AG04449 (cell line): ENCODE results near the gene KRTAP20-3.

Experiments used
- CTCF ChIA-PET: fragments of 350-600 bp; formaldehyde crosslinking; extraction: SDS; loops from one replicate; lab custom pipeline; 2021; ENCODE audit warnings: antibody characterized with exemption; lab: Yijun Ruan, JAX
- POLR2A ChIA-PET: fragments of 400-600, 350-600 bp; formaldehyde crosslinking; extraction: SDS; loops from one replicate; lab custom pipeline; 2020; ENCODE audit warnings: antibody characterized with exemption, inconsistent platforms; lab: Yijun Ruan, JAX
- DNase-seq: peaks from one replicate; pipeline ENCODE4 v3.0.0-alpha.2; 2010; ENCODE audit warnings: low read depth, low spot score
- H3K4me3 ChIP-seq: 2 replicates; pipeline ENCODE4 v1.5.1; 2011; ENCODE audit warnings: low read depth, mild to moderate bottlenecking, control low read depth, low read length
- TF ChIP-seq, protein P1 (sequence below): IDR thresholded peaks from one replicate; pipeline ENCODE4 v1.5.1; 2011; ENCODE audit warnings: mild to moderate bottlenecking, moderate library complexity, low read length, control low read depth, inconsistent platforms; ENCODE audit not compliant: insufficient read depth; ENCODE audit errors: missing control alignments

Gene KRTAP20-3

DNA sequence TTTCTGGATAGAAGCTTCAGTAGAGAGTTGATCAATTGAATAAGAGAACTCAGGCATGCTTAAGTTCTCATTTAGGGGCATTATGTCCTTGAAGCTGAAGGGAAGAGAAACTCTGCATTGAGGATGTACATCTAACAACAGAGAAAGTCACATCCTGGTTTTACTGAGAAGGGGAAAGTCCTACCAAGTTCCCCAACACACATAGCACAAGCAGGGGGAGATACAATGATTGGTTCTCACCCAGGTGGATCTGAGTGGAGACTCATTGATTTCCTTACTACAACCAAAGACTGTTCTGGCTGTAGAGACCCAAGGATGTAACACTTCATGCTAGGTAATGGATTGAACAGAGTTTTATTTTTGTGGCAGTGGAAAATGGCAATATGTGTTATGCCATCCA is 27.5 kb upstream of the KRTAP20-3 start:
- ChIA-PET CTCF (no interaction called here), POLR2A (no interaction called here)
- DNase-seq, result no peak
- no peak overlapping the region for H3K4me3 ChIP-seq
- TF ChIP-seq, protein P1, sequence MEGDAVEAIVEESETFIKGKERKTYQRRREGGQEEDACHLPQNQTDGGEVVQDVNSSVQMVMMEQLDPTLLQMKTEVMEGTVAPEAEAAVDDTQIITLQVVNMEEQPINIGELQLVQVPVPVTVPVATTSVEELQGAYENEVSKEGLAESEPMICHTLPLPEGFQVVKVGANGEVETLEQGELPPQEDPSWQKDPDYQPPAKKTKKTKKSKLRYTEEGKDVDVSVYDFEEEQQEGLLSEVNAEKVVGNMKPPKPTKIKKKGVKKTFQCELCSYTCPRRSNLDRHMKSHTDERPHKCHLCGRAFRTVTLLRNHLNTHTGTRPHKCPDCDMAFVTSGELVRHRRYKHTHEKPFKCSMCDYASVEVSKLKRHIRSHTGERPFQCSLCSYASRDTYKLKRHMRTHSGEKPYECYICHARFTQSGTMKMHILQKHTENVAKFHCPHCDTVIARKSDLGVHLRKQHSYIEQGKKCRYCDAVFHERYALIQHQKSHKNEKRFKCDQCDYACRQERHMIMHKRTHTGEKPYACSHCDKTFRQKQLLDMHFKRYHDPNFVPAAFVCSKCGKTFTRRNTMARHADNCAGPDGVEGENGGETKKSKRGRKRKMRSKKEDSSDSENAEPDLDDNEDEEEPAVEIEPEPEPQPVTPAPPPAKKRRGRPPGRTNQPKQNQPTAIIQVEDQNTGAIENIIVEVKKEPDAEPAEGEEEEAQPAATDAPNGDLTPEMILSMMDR, result no peak

DNA sequence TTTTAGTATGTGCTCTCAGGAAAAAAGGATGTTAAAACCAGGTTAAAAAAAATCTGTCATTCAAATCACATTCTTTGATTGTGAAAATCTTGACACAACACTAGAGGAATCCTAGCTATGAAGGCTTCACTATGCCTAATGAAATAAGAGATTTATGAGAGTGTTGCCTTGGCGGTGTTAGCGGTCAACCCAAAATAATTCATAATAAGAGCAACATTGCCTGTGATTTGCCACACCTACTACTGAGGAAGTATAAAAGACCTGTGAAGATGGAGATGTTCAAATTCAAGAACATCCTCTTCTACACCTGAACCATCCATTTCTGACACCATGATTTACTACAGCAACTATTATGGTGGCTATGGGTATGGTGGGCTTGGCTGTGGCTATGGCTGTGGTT is 26.5 kb upstream of the KRTAP20-3 start, which contains the start of gene KRTAP20-1:
TSS of gene KRTAP20-1 (plus strand) at position 301 of the 400 bp plus-strand sequence. CDS start at position 331, 30 bp downstream.
- DNase-seq, result no peak
- H3K4me3 ChIP-seq, result no peak within 1 kb of the TSS
- ChIA-PET CTCF (no interaction called here), POLR2A (no interaction called here)
- TF ChIP-seq, protein P1, result no peak

DNA sequence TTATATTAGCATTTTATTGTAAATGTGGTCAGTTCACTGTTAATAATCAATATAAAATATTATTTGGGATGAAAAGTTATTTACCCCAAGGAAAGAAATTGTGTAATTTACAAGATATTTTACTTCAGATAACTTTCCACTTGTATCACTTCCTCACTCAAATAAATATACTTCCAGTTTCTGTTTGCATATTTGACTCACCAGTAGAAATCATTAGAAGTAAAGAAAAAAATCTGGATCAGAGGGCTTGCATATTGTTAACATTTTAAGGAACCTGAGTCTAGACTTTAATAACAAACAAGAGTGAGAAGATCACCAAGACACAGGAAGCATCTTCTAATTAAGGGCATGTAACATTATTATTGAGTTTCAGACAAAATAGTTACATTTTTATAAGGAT is 22.6 kb upstream of the KRTAP20-3 start:
- TF ChIP-seq, protein P1, result no peak
- no peak for DNase-seq
- ChIA-PET CTCF (no interaction called here), POLR2A (no interaction called here)
- no peak overlapping the region for H3K4me3 ChIP-seq

DNA sequence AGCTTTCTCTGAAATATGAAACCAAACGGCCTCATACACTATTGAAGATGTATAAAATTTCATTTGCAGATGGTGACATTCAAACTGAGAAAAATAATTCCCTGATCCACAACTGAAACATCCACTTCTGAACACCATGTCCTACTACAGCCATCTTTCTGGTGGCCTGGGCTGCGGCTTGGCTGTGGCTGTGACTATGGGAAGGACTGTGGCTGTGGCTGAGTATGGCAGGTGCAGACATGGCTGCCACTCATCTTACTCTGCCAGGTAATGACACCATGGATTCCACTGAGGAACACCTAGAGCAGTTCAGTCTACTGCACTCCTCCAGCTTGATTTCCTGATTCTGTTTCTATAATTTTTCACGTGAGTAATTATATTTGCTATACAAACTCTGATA is 22.1 kb upstream of the KRTAP20-3 start, which contains the start of gene KRTAP20-4:
TSS of gene KRTAP20-4 (plus strand) at position 106 of the 400 bp plus-strand sequence.
- no peak within 1 kb of the TSS for H3K4me3 ChIP-seq
- DNase-seq, result no peak
- TF ChIP-seq, protein P1, result no peak
- POLR2A ChIA-PET, result no interaction called here
- CTCF ChIA-PET, result no interaction called here

DNA sequence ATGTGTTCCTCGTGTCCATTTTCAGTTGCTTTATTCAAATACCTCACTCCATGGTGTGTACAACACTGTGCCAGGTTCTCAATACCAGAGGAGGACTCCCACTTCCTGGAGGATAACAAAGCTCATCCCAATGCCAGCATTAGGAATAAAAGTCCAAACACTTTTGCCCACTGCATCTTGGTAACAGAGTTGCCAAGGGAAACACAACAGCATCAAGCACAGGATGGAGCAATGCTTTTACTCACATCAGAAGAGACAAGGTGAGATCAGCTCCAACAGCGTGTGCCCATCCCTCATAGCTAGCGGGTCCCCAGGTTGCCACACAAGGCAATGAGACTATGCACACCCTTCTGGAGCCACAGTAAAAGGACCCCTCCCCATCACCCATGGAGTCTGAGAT is 19.3 kb upstream of the KRTAP20-3 start:
- TF ChIP-seq, protein P1, result no peak
- CTCF ChIA-PET, result interaction anchor here (0.6 kb wide), 1 partner anchor 197 kb away, joined by 3 read pairs; no protein-coding TSS in a partner anchor
- H3K4me3 ChIP-seq, result no peak overlapping the region
- POLR2A ChIA-PET, result no interaction called here
- DNase-seq, result no peak

DNA sequence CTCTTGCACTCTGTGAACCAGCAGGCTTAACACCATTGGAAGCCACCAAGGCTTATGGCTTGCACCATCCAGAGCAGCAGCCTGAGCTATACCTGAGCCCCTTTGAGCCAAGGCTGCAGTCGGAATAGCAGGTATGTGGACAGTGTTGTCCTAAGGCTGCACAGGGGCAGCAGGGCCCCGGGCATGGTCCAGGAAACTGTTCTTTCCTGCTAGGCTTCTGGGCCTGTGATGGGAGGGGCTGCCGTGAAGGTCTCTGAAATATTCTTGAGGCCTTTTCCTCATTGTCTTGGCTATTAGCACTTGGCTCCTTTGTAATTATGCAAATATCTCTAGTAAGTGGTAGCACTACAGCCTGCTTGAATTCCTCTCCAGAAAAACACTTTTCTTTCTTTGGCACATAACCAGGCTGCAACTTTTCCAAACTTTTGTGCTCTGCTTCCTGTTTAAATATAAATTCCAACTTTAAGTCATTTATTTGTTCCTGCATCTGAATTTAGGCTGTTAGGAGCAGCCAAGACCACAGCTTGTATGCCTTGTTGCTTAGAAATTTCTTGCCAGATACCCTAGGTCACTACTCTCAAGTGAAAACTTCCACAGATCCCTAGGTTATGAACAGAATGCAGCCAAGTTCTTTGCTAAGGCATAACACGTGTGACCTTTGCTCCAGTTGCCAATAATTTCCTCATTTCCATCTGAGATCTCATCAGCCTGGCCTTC is 17.1 kb upstream of the KRTAP20-3 start:
- ChIA-PET POLR2A (no interaction called here), CTCF (no interaction called here)
- TF ChIP-seq, protein P1, result no peak
- no peak overlapping the region for H3K4me3 ChIP-seq
- DNase-seq, result no peak
